ENCODE results near the gene CERKL.
A peak's percentile ranks its signal among the peaks of the same experiment; 100 is the strongest.
"Not testable (repeated sequence)": the region's sequence is repeated elsewhere in the genome, so short reads cannot be mapped to it uniquely, and the experiment has no call there.

The CERKL gene

GRCh38 chr2:181656450-181657291, at the start of gene CERKL:
Gene CERKL, minus strand, starts transcription at chr2:181657105. Its CDS starts 99 bp downstream, at chr2:181657006.
- DNase-seq, result no peak

- DNase-seq, result not testable (repeated sequence)
Measured at GRCh38 chr2:181702519-181702918, 45.6 kb upstream of the CERKL start.

- no peak for DNase-seq
Measured at GRCh38 chr2:181698223-181698622, 41.3 kb upstream of the CERKL start.

- peak in 1 of 2 donors; percentile 30 for DNase-seq
Measured at GRCh38 chr2:181697571-181697970, 40.7 kb upstream of the CERKL start.

- DNase-seq, result no peak
Measured at GRCh38 chr2:181697126-181697525, 40.2 kb upstream of the CERKL start.

- no peak for DNase-seq
Measured at GRCh38 chr2:181694271-181694670, 37.4 kb upstream of the CERKL start.

- no peak for DNase-seq
Measured at GRCh38 chr2:181690860-181691259, 34.0 kb upstream of the CERKL start.

- DNase-seq, result no peak
Measured at GRCh38 chr2:181686576-181687185, 29.8 kb upstream of the CERKL start.

GRCh38 chr2:181685150-181685688, 28.3 kb upstream of the CERKL start:
- no peak for DNase-seq

- DNase-seq, result no peak
Measured at GRCh38 chr2:181684454-181685149, 27.7 kb upstream of the CERKL start.

GRCh38 chr2:181683518-181684453, 26.9 kb upstream of the CERKL start:
- DNase-seq, result no peak

GRCh38 chr2:181682795-181683517, 26.1 kb upstream of the CERKL start:
- DNase-seq, result no peak

- DNase-seq, result no peak
Measured at GRCh38 chr2:181682026-181682789, 25.3 kb upstream of the CERKL start.

GRCh38 chr2:181680937-181681811, 24.3 kb upstream of the CERKL start:
- DNase-seq, result no peak

GRCh38 chr2:181680055-181680936, 23.4 kb upstream of the CERKL start, which contains the start of gene NEUROD1:
Gene NEUROD1, minus strand, starts transcription at chr2:181680517. Its CDS starts 1,657 bp downstream, at chr2:181678860.
- no peak for DNase-seq

GRCh38 chr2:181679544-181679979, 22.7 kb upstream of the CERKL start:
- DNase-seq, result no peak

GRCh38 chr2:181678861-181679543, 22.1 kb upstream of the CERKL start:
- DNase-seq, result no peak

Measured in bone marrow (tissue), 2 donors.